ENCODE data around the gene PPP6R1.

PPP6R1 gene

DNA sequence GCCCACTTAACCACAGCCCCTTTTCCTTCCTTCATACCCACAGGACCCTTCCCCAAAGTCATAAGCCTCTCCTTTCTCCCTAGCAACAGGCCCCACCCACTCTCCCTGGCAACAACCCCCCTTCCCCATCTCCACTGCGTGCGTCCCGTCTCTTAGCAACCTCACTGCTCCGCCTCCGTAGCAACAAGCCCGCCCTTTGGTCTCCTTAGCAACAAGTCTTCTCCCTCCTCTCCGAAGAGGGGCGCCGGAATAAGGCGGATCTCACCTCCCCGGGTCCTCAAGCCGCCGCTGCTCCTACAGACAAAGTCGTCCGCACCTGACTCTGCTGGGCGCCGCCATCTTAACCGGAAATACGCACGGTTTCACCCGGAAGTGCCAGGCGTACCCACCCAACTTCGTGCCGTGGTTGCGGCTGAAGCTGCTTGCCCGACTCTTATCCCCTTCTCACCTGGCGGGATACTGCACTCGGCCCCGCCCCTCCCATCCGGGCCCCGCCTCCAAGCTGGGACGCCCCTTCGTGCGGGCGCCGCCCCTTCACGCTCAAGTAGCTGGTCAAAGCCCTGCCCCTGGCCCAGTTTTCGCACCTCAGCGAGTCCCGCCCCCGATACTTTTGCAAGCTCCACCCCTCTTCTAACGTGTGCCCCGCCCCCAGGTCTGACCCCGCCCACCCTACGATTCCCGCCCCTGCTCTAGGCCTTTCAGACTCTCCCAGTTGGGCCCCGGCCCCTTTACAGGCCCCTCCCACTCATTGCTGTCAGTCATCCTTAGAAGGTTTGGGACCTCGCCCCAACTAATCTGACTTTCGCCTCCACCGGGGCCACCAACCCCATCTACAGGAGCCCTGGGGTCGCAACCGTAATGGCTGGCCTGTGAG lies 21.2 kb upstream of the PPP6R1 start, which contains the start of gene HSPBP1:
HSPBP1 (minus strand) TSS at position 341 of the 874 bp plus-strand sequence. CDS start 502 bp downstream, outside the sequence.
- DNase-seq: peak; percentile 94

DNA sequence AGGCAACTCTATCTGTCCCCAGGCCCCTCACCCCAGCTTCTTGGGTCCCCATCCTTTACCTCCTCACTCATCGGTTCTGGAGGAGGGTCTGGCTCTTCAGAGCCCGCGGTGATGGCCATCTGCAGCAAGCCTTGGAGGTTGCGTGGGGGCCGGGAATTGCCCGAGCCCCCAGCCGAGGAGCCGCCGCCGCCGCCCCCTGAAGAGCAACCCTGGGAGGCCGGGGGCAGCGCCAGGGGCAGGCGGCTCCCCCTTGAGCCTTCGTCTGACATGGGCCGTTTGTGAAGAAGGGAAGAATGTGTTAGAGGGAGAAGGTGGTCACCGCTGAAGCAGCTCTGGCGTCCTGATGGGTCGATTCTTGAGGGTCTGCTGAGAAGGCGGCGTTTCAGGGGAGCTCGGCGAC lies 20.5 kb upstream of the PPP6R1 start:
- DNase-seq: no peak

DNA sequence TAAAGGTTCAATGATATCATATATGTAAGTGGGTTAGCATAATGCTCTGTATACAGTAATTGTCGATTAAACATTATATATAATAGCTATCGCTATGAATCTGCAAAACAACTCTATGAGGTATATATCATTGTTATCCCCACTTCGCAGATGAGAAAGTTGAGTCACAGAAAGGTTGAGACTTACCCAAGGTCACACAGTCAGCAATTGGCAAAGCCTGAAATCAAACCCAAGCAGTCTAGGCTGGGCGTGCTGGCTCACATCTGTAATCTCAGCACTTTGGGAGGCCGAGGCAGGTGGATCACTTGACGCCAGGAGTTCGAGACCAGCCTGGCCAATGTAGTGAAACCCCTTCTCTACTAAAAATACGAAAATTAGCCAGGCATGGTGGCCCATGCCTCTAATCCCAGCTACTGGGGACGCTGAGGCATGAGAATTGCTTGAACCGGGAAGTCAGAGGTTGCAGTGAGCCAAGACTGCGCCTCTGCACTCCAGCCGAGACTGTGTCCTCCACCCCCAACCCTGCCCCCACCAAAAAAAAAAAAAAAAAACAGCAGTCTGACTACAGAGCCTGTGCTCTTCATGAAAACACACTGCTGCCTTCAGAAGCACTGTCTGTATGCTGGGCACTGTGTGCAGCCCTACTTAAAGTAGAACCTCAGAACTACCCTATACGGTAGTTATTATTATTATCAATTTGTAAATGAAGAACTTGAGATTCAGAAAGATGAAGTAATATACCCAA lies 19.7 kb upstream of the PPP6R1 start:
- DNase-seq: no peak

DNA sequence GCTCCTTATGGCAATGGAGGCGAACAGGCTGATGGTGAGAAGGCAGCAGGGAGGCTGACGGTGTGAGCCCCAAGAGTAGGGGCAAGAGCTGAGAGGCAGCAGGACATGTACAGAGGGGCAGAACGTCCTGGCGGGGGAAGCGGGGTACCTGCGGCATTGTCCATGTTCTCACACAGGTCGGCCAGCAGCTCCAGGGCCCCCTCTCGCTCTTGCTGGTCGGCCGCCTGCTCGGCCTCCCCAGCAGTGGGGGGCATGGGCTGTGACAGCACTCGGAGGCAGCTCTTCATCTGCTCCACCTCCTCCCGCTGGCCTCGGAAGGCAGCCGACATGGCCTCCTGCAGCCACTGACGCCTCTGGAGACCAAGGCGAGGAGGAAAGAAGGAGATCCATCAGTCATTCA lies 18.7 kb upstream of the PPP6R1 start:
- DNase-seq: no peak

DNA sequence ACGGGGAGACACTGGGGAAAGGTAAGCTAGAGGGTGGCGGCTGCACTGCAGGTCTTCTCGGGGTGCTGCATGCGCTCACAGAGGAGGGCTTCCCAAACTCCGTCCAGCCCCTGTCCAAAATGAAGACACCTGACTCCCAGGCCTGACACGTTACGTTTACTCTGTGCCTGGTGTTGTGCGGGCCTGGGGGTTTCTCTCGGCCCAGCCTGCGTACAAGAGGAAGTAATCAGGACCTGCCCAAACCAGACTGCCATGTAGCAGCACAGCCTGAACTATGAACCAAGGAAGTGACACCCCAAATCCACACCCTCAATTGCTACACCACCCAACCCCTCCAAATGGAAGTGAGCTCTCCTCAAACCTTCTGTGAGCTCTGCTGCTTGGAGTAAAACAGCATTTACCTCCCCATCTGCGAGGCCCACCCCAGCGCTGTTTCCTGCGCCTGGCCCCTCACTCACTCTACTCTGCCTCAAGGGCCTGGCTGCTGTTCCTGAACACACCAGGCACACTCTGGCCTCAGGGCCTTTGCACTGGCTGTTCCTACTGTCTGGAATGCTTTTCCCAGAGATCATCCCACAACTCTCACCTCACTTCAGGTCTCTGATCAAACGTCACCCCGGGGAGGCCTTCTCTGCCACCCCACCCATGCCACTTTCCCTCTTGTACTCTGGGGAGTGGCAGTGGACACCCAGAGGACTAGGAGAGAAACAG lies 18.1 kb upstream of the PPP6R1 start:
- DNase-seq: no peak

DNA sequence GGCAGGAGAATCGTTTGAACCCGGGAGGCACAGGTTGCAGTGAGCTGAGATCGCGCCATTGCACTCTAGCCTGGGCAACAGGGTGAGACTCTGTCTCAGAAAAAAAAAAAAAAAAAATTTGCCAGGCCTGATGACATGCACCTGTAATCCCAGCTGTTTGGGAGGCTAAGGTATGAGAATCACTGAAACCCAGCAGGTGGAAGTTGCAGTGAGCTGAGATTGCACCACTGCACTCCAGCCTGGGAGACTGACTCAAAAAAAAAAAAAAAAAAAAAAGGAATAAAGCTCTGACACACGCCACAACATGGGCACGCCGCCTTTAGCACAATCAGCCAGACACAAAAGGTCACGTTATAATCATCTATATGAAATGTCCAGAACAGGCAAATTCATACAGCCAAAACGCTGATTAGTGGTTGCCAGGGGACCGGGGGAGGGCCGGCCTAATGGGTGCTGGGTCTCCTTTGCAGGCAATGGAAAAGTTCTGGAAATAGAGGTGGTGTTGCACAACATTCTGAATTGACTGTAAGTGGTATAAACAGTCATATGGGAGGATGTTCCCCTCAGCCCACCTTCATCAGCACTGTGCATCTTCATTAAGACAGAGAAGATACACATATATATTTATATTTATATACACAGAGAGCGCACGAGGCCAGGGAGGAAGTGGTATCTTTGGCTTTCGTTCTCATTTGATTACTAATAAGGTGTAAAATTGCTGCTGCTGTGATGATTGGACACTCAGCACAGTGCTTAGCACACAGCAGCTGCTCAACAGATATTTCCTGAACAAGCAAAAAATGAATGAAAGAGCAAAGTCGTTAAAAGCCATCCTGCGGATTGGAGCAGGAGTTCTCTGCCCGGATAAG lies 17.3 kb upstream of the PPP6R1 start:
- no peak for DNase-seq

DNA sequence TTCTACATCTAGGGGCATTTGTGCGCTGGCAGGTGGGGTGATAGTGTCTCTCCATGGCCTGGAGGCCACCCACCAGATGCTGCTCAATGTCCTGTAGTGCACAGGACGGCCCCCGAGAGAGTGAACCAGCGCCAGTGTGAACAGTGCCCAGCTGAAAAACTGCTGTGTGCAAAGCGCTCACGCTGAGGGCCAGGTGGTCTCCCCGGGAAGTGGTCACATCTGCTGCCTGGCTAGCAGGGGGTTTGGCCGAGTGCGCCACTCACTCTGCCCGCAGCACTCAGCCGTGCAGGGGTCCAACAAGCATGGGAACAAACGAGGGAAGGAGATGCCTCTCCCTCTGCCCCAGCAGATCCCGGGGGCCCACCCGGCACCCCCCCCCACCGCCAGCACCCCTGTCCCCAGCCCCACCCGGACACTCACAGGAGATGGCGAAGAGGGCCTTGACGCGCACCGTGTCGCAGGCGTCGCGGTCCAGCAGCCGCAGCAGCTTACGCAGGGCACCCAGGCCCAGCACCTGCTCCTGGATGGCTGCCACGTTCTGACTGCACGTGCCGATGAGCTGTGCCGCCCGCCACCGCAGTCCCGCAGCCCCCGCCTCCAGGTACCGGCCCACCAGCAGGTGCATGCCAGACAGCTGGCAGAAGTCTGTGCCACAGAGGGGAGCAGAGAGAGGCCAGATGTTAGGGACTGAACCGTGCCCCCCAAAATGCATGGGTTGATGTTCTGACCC lies 15.3 kb upstream of the PPP6R1 start:
- no peak for DNase-seq

DNA sequence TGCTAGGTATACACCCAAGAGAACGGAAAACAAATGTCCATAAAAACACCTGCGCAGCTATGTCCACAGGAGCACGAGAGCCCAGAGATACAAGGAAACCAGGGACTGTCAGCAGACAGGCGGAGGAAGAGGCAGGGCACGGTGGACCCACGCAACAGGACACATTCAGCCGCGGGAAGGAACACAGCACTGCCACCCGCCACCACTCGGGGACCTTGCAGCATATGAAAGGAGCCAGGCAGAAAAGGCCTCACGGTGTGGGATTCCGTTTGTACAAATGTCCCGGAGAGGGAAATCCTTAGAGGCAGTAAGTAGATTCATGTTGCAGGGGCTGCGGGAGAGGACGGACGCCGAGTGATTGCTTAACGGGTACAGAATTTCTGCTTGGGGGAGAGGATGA lies 13.3 kb upstream of the PPP6R1 start:
- DNase-seq: no peak

DNA sequence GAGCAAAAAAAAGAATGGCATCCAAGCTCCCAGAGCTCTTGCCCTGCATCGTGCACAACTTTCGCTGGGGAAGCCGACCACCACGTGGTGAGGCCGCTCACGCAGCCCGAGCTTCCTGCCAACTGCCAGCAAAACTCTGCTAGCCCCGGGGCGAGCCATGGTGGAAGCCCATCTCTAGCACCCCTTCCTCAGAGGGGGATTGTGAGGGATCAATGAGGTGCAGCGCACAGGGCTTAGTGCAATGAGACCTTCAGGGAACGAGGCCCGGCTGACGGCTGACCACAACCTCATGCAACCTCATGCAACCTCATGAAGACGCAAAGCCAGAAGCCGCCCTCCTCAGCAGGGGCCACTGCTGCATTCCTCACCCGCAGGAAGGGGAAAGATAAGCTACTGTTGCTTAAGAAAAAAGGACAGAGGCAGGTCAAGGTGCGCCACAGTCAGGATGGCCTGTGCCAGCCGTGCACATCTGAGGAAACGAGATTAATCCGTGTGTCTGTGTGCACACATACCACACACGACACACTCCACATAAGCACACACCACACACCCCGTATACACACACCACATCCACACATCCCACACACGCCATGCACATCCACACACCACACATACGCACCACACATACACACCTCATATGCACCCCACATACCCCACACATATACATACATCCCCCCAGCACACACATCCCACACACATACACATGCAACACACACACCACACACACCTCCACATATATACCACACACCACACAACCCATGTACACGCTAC lies 11.5 kb upstream of the PPP6R1 start:
- no peak for DNase-seq

DNA sequence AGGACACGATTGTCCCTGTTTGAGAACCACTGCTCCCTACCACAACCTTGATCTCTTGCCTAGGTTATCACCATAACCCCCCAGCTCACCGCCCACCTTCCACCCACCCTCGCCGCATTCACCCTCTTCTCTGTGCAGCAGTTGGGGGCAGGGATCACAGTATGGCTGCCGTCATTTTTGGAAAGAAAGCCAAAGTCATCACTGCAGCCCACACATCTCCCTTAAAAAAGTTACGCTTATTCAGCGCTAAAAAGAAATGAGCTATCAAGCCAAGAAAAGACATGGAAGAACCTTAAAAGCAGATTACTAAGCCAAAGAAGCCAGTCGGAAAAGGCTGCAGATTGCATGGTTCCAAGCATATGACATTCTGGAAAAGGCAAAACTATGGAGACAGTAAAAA lies 10.5 kb upstream of the PPP6R1 start:
- no peak for DNase-seq

DNA sequence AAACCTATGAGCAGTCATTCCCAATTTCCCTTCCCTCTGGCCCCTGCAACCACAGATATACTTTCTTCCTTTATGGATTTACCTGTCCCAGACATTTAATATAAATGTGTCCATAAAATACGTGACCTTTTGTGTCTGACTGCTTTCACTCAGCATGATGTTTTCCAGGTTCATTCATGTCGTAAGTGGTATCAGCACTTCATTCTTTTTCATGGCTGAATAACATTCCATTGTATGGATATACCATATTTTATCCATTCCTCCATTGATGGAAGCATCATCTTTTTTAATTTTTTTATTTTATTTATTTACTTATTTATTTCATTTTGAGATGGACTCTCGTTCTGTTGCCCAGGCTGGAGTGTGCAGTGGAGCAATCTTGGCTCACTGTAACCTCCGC lies 8.0 kb upstream of the PPP6R1 start:
- DNase-seq: no peak

DNA sequence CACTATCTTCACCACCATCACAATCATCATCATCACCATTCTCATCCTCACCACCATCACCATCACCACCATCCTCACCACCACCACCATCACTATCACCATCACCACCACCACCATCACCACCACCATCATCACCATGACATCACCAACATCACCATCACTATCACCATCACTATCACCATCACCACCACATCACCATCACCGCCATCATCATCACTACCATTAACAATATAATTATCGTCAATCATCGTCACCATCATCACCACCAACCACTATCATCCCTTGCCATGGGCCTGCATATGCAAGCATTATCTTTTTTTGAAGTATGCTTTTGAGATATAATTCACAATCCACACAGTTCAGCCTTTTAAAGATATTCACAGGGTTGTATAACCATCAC lies 7.6 kb upstream of the PPP6R1 start:
- DNase-seq: no peak

DNA sequence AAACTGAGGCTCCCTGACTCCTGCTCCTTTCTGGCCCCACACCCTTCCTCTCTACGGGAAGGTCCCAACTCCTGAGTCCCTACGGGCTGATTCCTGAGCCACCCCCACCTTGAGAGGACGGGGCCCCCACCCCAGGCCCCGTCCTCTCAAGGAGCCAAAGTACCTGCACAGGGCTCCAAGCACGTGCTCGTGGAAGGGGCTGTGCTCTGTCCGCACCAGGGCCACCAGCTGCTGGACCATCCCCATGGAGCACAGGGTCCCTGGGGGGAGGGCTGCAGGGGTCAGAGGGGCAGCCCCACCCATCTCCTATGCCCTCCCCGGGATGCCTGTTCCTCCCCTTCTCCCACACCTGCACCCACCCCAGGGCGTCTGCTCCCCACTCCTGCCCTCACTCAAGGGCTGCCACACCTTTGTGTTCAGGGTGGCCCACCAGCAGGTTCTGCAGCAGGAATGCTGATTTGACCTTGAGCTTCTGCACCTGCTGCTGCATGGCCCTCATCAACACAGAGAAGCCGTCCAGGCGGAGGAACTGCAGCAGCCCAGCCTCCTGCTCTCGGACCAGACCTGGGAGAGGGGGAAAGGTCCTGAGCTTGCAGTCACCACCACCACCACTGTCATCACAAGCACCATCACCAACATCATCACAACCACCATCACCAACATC lies 7.0 kb upstream of the PPP6R1 start:
- no peak for DNase-seq

DNA sequence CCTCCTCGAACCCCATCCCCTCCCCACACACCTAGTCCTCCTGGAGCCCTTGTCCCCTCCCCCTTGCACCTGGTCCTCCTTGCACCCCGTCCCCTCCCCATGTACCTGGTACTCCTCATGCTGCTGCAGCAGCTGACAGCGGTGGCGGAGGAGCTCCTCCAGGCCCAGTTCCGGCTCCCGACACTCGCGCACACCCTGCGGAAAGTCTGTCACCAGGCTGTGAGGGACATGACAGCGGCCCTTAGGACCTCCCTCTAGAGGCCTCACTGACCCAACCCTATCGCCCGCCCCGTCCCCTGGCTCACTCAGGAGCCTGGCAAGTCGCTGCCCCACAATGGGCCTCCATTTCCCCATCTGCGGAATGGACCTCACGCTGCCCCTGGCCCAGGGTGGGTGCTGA lies 6.4 kb upstream of the PPP6R1 start:
- DNase-seq: no peak

DNA sequence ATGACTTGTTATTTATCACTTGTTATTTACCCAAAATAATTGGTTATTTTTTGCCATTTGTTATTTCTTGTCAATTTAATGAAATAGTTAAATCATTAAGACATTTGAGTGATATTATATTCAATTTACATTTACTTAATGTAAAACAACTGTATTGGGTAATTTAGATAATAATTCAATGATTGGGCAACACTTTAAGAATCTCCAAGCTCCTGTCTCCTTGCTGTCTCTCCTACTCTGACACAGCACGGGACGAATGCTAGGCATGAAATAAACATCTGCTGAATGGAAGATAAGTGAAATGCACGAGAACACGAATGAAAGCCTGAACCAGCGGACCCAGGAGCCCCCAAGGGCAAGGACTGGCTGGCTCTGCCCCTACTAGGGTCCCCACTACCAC lies 5.7 kb upstream of the PPP6R1 start:
- no peak for DNase-seq

DNA sequence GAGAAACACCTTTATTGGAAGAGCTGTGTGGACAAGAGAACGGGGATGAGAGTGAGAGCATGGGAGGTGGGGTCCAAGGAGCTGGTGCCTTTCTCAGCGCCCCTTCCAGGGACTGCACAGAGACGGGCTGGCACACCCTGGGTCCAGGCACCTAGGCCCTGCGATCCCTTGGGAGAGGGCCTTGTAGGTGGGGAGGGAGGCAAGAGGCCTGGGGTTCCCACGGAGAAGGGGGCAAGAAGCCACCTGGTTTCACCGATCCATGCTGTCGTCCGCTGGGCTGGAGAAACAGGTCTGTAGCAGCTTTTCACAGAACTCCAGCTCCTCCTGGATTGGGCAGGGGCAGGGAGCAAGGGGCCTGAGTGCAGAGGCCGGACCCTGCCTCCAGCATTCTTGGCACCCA lies 3.5 kb upstream of the PPP6R1 start:
- no peak for DNase-seq

DNA sequence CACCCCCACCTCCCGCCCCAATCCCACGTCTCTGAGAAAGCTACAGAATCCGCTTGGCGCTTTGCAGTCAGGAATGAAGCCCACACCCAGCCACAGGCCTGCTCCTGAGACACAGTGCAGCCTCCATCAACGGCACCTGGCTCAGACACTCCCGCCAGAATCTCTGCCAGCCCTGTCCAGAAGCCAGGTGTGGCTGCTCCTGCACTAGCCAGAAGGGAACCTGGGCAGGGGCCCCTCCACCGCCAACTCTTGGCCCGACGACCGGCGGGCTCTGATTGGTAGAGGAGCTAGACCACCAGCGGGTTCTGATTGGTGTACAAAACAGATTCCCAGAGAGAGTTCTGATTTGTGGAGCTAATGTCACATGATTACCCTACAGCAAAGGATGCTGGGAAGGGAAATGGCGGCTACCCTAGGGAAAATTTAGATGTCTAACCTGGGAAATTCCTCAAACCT lies 2.9 kb upstream of the PPP6R1 start:
- no peak for DNase-seq

DNA sequence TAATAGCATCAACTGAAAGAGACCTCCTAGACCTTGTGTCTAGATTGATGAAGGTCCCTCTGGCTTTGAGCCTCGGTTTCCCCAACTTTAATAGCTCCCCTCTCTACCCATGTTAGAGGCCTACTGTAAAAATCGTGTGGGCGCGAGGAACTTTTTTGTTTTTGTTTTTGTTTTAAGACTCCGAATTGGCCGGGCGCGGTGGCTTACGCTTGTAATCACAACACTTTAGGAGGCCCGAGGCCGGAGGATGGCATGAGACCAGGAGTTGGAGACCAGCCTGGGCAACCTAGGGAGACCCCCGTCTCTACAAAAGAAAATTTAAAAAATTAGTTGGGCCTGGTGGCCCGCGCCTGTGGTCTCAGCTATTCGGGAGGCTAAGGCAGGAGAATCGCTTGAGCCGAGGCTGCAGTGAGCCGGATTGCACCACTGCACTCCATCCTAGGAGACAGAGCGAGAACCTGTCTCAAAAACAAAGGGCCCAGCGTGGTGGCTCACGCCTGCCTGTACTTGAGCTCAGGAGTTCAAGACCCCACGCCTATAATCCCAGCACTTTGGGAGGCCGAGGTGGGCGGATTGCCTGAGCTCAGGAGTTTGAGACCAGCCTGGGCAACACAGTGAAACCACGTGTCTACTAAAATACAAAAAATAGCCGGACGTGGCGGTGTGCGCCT lies 858 bp upstream of the PPP6R1 start:
- DNase-seq: no peak

DNA sequence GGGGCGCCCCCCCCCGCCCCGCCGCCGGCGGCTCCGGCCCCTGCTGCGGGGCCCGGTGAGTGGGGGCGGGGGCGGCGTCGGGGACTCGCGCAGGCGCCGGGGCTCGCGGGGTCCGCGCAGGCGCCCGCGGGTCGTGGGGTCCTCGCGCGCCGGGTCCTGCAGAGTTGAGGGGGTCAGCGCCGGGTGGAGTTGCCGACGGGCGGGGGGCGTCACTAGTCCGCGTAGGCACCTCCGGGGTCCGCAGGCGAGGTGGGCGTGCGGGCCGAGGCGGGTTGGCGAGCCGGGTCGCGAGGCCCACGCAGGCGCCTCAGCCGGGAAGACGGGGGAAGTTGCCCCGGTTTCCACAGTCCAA lies 365 bp downstream of the PPP6R1 start:
- DNase-seq: no peak

All from NCI-H1436 treated with DMSO at 0.1 percent for 48 hours (cell line).